Nasal cavity respiratory epithelium epithelial cell of viscerocranial mucosa (primary cell): ENCODE measurements around the gene INA. TPM values are rescaled to one million over a fixed set of nuclear protein-coding genes. Genes with fewer than 3 reads are reported as not detected.

Experiments
- total RNA-seq: library from RNA; depleted of rRNA; stranded (reverse); fragments of >200 nt; gene quantifications from 2 replicates; pipeline ENCODE4 v1.2.3, GENCODE V29; 2014

INA gene
- total RNA-seq, result 0.07 and 0.34 TPM in 2 replicates

GRCh38 chr10:103276896-103277712 is at the start of gene INA:
Gene INA, plus strand, starts transcription at chr10:103277138. Its CDS starts 74 bp downstream, at chr10:103277212.

GRCh38 chr10:103245587-103245986 is 31.4 kb upstream of the INA start, which contains the start of gene RPEL1:
Gene RPEL1, plus strand, starts transcription at chr10:103245887. Its CDS starts 110 bp downstream, at chr10:103245997.

Other genes with a start within 250 kb of the INA start
- gene NT5C2, start 83.9 kb upstream of the INA start, total RNA-seq, result 159 and 173 TPM in 2 replicates
- gene RPEL1, start 31.3 kb upstream of the INA start, total RNA-seq, result under 0.01 and 0.14 TPM in 2 replicates
- gene PCGF6, start 74.0 kb downstream of the INA start, total RNA-seq, result 13.5 and 16.4 TPM in 2 replicates
- 5.0 and 6.2 TPM in 2 replicates for gene TAF5, start 90.8 kb downstream of the INA start, total RNA-seq
- 96.7 and 130 TPM in 2 replicates for gene ATP5MK, start 119.3 kb downstream of the INA start, total RNA-seq
- gene PDCD11, start 119.5 kb downstream of the INA start, total RNA-seq, result 68.7 and 86.9 TPM in 2 replicates
- gene CALHM2, start 175.2 kb downstream of the INA start, total RNA-seq, result under 0.01 and 1.3 TPM in 2 replicates
- not detected in 2 replicates for gene CALHM1, start 181.8 kb downstream of the INA start, total RNA-seq
- gene CALHM3, start 202.1 kb downstream of the INA start, total RNA-seq, result not detected in 2 replicates
- gene NEURL1, start 216.6 kb downstream of the INA start, total RNA-seq, result 1.6 and 2.7 TPM in 2 replicates